ENCODE data around the gene RNF17. TPM values are rescaled to one million over a fixed set of nuclear protein-coding genes. Genes with fewer than 3 reads are reported as not detected.

RNF17 gene, protein sequence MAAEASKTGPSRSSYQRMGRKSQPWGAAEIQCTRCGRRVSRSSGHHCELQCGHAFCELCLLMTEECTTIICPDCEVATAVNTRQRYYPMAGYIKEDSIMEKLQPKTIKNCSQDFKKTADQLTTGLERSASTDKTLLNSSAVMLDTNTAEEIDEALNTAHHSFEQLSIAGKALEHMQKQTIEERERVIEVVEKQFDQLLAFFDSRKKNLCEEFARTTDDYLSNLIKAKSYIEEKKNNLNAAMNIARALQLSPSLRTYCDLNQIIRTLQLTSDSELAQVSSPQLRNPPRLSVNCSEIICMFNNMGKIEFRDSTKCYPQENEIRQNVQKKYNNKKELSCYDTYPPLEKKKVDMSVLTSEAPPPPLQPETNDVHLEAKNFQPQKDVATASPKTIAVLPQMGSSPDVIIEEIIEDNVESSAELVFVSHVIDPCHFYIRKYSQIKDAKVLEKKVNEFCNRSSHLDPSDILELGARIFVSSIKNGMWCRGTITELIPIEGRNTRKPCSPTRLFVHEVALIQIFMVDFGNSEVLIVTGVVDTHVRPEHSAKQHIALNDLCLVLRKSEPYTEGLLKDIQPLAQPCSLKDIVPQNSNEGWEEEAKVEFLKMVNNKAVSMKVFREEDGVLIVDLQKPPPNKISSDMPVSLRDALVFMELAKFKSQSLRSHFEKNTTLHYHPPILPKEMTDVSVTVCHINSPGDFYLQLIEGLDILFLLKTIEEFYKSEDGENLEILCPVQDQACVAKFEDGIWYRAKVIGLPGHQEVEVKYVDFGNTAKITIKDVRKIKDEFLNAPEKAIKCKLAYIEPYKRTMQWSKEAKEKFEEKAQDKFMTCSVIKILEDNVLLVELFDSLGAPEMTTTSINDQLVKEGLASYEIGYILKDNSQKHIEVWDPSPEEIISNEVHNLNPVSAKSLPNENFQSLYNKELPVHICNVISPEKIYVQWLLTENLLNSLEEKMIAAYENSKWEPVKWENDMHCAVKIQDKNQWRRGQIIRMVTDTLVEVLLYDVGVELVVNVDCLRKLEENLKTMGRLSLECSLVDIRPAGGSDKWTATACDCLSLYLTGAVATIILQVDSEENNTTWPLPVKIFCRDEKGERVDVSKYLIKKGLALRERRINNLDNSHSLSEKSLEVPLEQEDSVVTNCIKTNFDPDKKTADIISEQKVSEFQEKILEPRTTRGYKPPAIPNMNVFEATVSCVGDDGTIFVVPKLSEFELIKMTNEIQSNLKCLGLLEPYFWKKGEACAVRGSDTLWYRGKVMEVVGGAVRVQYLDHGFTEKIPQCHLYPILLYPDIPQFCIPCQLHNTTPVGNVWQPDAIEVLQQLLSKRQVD (N-terminal part only)
- 0.34 and 0.58 TPM in 2 replicates for total RNA-seq

- H3K36me3 ChIP-seq (ENCODE audit: control insufficient read depth, insufficient read depth, low read length) = no peaks in the 10 kb centered on the region
- DNase-seq (ENCODE audit: low read depth) = no peak
- H3K27me3 ChIP-seq (ENCODE audit: control insufficient read depth, insufficient read depth, low read length) = no peaks in the 10 kb centered on the region
- H3K4me3 ChIP-seq (ENCODE audit: low read depth, low read length) = no peak within 1 kb of the TSS
- TF ChIP-seq, protein P1, sequence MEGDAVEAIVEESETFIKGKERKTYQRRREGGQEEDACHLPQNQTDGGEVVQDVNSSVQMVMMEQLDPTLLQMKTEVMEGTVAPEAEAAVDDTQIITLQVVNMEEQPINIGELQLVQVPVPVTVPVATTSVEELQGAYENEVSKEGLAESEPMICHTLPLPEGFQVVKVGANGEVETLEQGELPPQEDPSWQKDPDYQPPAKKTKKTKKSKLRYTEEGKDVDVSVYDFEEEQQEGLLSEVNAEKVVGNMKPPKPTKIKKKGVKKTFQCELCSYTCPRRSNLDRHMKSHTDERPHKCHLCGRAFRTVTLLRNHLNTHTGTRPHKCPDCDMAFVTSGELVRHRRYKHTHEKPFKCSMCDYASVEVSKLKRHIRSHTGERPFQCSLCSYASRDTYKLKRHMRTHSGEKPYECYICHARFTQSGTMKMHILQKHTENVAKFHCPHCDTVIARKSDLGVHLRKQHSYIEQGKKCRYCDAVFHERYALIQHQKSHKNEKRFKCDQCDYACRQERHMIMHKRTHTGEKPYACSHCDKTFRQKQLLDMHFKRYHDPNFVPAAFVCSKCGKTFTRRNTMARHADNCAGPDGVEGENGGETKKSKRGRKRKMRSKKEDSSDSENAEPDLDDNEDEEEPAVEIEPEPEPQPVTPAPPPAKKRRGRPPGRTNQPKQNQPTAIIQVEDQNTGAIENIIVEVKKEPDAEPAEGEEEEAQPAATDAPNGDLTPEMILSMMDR (IDR thresholded peaks at IDR 0.05; ENCODE audit: insufficient read depth, low read length, poor library complexity, severe bottlenecking) = no peak
Observed at GRCh38 chr13:24763596-24764275, at the start of gene RNF17. Gene RNF17, plus strand, starts transcription at chr13:24764169. Its CDS starts 35 bp downstream, at chr13:24764204.

- Histone ChIP-seq H3K27me3 (ENCODE audit: control insufficient read depth, insufficient read depth, low read length) (no peaks in the 10 kb centered on the region), H3K36me3 (ENCODE audit: control insufficient read depth, insufficient read depth, low read length) (no peaks in the 10 kb centered on the region), H3K4me3 (ENCODE audit: low read depth, low read length) (no peak overlapping the region)
- no peak for DNase-seq (ENCODE audit: low read depth)
- TF ChIP-seq, protein P1 (IDR thresholded peaks at IDR 0.05; ENCODE audit: insufficient read depth, low read length, poor library complexity, severe bottlenecking) = no peak
Observed at GRCh38 chr13:24716011-24716410, 48.0 kb upstream of the RNF17 start.

GRCh38 chr13:24716446-24716845 is 47.5 kb upstream of the RNF17 start:
- TF ChIP-seq, protein P1 (IDR thresholded peaks at IDR 0.05; ENCODE audit: insufficient read depth, low read length, poor library complexity, severe bottlenecking) = no peak
- no peak overlapping the region for H3K4me3 ChIP-seq (ENCODE audit: low read depth, low read length)
- H3K36me3 ChIP-seq (ENCODE audit: control insufficient read depth, insufficient read depth, low read length) = no peaks in the 10 kb centered on the region
- DNase-seq (ENCODE audit: low read depth) = no peak
- no peaks in the 10 kb centered on the region for H3K27me3 ChIP-seq (ENCODE audit: control insufficient read depth, insufficient read depth, low read length)

DNA sequence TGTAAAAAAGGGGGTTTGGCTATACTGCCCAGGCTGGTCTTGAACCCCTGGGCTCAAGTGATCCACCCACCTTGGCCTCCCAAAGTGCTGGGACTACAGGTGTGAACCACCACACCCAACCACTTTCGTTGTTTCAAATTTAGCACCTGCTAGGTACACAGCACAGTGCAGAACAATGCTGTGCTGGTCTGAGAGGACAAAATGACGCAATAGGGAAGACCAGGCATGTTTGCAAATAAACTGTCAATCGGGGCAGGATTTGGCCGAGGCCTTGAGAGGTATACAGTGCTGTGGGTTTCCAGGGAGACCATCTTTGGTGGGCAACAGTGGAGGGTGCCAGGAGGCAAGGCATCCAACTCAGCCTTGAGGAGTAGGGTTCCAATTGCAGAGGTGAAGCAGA is 46.8 kb upstream of the RNF17 start:
- Histone ChIP-seq H3K36me3 (ENCODE audit: control insufficient read depth, insufficient read depth, low read length) (no peaks in the 10 kb centered on the region), H3K4me3 (ENCODE audit: low read depth, low read length) (no peak overlapping the region), H3K27me3 (ENCODE audit: control insufficient read depth, insufficient read depth, low read length) (no peaks in the 10 kb centered on the region)
- no peak for DNase-seq (ENCODE audit: low read depth)
- TF ChIP-seq, protein P1 (IDR thresholded peaks at IDR 0.05; ENCODE audit: insufficient read depth, low read length, poor library complexity, severe bottlenecking) = no peak
